D721Med (cell line): ENCODE measurements around the gene TIGAR.

Source experiments
- DNase-seq: peaks from one replicate; pipeline ENCODE4 v3.0.0; 2011; ENCODE audit warnings: low spot score; ENCODE audit not compliant: insufficient read length
- FAIRE-seq: peaks from 2 replicates; lab custom pipeline; 2011; peaks lifted over from hg19 to GRCh38; lab: Jason Lieb, UNC
- TF ChIP-seq, protein P1 (sequence below): IDR thresholded peaks from 2 replicates; pipeline ENCODE4 v1.5.1; 2012; ENCODE audit warnings: mild to moderate bottlenecking, control low read depth; ENCODE audit not compliant: insufficient read depth; ENCODE audit errors: missing control alignments

The TIGAR gene

DNA sequence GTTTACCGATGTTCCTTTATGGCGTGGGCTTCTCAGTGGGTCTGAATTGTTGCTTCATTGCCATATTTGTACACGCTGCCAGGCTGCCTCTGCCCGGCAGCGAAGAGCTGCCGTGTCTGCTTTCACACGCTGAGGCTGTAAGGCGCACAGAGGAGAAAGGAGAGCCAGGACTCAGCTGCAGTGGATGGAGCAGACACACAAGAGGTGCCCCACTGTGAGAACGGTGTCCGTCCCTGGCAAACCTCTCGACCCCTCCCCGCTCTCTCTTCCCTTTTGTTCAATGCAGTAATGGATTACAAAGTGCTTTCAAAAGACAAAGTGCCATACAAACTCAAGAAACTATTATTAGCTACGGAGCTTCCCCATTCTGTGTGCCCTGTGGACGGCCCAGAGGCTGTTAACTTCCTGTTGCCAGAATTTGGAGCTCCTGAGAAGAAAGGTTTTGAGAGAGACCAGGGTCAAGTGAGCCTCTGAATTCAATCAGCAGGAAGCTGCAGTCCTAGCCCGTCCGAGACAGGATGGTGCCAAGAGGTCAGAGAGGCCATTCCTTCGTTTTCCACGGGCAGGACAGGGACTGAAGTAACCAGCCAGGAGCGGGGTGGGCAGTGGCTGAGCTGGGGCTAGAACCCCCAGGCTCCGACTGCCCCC, 31.7 kb upstream of the TIGAR start:
- no peak for FAIRE-seq

DNA sequence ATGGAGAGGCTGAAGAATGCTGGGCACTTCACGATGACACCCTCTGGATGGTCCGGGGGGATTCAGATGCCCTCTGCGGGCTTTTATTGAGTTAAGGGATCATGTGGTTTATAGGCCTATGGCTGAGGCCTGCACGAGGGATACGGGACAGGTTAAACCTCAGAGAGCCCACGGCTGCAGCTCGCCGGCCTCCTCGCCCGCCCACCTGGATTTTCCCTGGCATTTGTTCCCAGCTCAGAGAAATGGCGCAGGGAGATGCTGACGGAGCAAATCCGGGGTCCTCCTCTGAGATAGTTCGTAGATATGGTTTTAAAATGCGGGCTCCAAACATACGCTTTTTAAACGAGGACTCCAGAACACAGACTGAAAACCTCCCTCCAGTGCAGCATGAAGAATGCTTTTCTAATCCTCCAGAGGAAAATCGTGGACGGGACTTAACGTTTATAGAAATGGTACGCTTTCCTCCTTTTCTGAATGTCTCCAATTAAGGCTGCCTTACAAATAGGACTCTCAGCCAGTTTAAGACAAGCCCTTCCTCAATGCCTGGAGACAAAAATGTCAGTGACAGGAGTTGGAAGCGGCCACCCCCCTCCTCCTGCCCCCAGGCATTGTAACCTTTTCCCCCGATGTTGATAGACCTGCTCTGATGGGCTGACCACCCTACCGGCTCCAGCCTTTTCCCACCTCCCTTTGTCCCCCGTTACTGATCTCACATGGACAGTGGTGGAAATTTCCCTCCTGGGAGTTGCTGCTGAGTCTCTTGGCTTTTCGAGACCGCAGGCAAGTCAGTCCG, 30.8 kb upstream of the TIGAR start:
- DNase-seq, result no peak
- no peak for FAIRE-seq
- TF ChIP-seq, protein P1, sequence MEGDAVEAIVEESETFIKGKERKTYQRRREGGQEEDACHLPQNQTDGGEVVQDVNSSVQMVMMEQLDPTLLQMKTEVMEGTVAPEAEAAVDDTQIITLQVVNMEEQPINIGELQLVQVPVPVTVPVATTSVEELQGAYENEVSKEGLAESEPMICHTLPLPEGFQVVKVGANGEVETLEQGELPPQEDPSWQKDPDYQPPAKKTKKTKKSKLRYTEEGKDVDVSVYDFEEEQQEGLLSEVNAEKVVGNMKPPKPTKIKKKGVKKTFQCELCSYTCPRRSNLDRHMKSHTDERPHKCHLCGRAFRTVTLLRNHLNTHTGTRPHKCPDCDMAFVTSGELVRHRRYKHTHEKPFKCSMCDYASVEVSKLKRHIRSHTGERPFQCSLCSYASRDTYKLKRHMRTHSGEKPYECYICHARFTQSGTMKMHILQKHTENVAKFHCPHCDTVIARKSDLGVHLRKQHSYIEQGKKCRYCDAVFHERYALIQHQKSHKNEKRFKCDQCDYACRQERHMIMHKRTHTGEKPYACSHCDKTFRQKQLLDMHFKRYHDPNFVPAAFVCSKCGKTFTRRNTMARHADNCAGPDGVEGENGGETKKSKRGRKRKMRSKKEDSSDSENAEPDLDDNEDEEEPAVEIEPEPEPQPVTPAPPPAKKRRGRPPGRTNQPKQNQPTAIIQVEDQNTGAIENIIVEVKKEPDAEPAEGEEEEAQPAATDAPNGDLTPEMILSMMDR, result no peak

More for the DNA sequence above, 31.7 kb upstream of the TIGAR start:
- TF ChIP-seq, protein P1, result no peak
- no peak for DNase-seq

DNA sequence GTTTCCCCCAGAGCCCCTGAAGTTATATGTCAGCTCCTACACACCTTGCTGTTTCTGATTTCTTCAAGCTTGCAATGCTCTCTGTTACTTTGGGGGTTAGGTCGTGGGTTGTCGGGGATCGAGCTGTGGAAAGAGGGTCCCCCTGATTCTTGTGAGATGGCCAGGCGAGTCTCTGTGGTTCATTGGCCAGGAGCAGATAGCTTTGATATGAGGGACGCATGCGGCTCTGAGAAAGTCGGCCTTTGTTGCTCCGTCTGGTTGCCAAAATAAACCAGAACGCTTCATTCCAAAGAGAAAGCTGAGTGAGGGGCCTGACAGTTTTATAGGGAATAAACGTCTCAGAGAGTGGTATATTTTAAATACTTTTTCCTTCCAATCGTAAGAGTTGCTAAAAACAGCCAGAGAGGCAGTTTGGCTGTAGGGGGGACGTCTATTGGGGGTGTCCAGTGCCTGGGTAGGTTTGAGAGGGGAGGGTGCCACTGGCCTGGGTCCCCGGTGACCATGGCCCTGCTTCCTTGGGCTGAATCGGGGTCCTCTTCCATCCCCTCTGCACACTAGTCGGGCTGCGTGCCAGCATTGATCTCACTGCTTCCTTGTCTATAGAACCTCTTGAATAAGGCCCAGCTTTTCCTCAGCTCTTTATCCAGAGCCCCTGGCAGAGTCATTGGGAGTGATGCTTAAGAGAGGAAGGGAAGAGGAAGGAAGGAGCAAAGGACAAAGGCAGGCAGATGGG, 28.5 kb upstream of the TIGAR start:
- DNase-seq, result no peak
- no peak for FAIRE-seq
- TF ChIP-seq, protein P1, result no peak

DNA sequence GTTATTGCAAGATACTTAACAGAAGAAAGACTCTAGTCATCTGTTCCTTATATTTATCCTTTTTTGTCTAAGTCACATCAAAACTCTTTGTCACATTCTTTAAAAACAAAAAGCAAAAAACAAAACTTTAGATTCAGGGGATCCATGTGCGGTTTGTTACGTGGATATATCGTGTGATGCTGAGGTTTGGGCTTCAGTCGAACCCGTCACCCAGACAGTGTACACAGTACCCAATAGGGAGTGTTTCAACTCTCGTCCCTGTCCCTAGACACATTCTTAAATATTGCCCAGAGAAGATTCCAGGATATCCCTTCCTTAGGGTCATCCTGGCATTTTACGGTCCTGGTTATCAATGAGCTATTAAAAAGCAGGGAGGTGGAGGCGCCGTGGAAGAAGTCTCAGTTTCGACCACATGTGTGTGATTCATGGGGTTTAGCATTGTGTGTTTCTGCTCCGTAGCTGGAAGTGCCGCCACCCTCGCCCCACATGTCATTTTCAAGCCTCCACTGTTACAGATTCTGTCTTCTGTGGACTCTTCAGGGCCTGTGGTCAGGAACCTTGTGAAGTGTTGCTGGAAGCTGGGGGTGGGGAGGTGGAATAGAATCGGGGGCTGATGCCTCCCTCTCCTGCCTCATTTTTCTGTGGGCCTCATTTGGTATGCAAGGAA, 27.6 kb upstream of the TIGAR start:
- DNase-seq (no peak), FAIRE-seq (peak; percentile 44)
- TF ChIP-seq, protein P1, result no peak

DNA sequence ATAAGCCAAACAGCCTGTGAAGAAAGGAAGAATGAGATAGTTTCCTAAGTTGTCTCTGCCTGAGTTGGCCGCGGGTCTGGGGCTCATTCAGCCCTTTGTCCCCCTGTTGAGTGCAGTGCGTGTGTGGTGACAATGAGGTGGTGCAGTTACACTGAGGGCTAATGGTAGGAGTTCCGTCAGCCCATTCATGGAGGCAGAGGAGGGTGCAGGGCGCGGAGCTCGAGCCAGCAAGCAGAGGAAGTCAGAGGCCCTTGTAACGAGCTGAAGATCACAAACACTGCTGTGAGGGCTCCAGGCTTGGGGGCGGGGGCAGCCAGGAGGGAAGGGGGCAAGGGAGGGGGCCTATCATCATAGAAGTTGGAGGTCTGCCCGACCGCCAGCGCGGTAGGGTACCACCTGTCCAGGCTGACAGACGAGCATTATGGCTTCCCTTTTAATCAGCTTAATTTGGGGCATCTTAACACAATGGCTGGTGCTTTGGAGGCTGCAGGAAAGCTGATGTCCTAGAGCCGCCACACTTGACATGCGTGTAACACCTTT, 27.0 kb upstream of the TIGAR start:
- DNase-seq (no peak), FAIRE-seq (no peak)
- TF ChIP-seq, protein P1, result no peak

DNA sequence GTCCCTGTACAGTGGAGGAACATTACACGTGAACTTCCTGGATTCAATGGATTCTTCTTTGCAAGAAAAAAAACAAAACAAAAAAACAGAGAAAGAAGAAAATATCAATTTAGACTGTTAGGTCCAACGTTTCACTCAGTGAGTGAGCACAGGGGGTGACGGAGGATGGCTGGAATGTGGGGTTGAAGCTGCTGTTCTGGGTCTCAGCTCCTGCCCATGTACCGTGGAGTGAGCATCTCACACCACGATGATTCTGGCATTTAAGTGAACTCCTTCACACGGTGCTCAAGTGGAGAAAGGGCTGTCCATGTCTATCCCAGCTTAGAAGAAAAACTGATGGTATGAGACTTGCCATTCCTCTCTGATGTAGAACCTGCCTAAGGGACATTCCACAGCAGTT, 24.3 kb upstream of the TIGAR start:
- DNase-seq, result no peak
- TF ChIP-seq, protein P1, result no peak
- no peak for FAIRE-seq
